ENCODE results near the gene FAM117B.

FAM117B gene

GRCh38 chr2:202808754-202809153 is 174.0 kb downstream of the FAM117B start:
- DNase-seq (ENCODE audit: low read depth in 2 of 2), result no peak

- DNase-seq (ENCODE audit: low read depth in 2 of 2), result no peak
Measured at GRCh38 chr2:202813387-202813786, 178.6 kb downstream of the FAM117B start.

GRCh38 chr2:202814226-202814625 is 179.5 kb downstream of the FAM117B start:
- no peak for DNase-seq (ENCODE audit: low read depth in 2 of 2)

GRCh38 chr2:202815548-202816360 is 181.0 kb downstream of the FAM117B start:
- DNase-seq (ENCODE audit: low read depth in 2 of 2), result no peak

- DNase-seq (ENCODE audit: low read depth in 2 of 2), result no peak
Measured at GRCh38 chr2:202817771-202818170, 183.0 kb downstream of the FAM117B start.

- no peak for DNase-seq (ENCODE audit: low read depth in 2 of 2)
Measured at GRCh38 chr2:202818321-202818720, 183.6 kb downstream of the FAM117B start.
